NCI-H226 (cell line): ENCODE data around the gene NTRK2.

Source experiments
- DNase-seq: peaks from one replicate; pipeline ENCODE4 v3.0.0-alpha.2; 2015

NTRK2 gene

DNA sequence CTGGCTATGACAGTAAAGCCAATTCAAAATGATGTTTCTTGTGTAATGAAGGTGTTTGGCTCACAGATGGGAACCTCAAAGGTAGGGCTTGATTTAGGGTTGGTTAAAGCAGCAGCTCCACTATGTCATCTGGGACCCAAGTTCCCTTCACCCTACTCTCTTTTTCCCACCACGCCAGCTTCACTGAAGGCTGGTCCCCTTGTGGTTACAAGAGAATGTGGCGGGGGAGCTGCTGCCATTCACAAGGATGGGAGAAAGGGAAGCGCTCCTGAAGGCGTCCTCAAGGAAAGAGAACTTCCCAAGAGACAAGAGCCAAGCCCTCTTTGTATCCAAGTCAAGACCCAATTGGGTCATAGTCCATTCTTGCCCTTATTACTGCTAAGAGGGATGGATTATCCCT is 72.7 kb downstream of the NTRK2 start:
- DNase-seq: no peak

DNA sequence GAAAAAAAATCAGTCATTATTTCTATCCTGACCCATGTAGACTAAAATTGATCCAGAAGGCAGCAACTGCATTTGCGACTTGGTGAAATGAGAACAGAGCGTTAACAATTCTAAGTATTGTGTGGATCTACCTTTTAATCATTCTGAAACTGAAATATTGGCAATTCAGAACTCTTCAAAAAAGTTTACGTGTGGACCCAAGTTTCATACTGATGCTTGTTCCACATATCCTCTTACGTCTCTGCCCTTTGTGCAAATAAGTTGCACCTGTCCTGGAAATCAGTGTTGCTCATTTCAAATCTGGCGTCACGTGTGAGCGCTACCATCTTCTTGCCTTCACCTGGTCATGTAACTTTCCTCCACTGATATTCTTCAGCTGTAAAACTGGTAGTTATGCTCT is 74.7 kb downstream of the NTRK2 start:
- no peak for DNase-seq

DNA sequence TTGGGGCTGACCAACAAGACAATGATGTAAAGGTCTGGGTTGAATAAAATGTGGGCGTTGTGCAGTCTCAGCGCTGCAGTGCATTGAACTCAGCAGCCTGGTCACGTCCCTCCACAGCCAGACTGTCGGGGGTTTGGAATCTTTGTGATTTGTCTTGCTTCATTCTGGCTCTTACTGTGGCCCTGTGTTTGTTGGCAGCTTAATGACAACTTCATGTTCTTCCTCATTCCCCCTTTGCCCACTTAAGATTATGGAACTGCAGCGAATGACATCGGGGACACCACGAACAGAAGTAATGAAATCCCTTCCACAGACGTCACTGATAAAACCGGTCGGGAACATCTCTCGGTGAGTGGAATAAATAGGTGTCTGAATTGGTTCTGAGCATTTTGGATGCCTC is 75.2 kb downstream of the NTRK2 start:
- no peak for DNase-seq

DNA sequence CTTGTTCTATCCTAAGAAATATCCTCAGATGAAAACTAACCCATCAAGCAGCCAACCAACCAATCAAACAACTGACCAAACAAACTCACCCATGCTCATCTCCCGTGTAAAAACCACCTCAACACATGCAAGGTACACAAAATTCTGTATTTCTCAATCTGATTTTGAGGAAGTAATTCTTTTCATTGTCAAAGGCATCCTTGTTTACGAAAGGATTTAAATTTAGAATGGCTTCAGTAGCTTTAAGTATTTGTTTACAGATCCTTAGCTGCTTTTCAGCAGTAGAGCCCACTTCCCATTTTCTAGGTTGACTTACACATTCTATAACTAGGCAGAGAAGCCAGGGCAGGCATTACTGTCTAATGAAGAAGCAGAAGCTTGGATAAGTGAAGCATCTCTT is 78.6 kb downstream of the NTRK2 start:
- no peak for DNase-seq

DNA sequence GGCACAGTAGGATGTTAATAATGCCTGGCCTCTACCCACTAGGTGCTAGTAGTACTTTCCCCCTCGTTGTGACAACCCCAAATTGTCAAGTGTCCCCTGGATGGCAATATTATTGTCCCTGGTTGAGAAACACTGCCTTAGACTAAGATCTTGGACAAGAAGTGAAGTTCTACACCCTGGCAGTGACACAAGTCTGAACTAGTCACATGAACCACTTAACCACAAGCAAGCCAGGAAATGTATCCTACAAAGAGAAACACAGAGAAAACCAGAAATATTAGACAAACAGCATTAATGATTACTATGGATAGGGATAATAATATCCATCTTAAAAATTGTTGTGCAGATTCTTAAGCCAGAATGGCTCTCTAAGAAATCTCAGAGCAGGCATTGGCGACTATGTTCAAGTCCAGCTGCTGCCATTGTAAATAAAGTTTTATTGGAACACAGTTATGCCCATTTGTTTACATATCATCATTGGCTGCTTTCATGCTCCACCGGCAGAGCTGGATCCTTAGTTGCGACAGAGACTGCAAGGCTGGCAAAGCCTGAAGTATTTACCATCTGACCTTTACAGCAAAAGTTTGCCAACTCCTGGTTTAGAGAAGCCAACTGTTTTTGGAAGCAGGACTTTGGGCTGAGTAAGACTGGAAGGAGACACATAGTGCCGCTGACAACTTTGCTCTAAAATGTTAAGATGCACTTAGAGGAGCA is 80.8 kb downstream of the NTRK2 start:
- DNase-seq: no peak

DNA sequence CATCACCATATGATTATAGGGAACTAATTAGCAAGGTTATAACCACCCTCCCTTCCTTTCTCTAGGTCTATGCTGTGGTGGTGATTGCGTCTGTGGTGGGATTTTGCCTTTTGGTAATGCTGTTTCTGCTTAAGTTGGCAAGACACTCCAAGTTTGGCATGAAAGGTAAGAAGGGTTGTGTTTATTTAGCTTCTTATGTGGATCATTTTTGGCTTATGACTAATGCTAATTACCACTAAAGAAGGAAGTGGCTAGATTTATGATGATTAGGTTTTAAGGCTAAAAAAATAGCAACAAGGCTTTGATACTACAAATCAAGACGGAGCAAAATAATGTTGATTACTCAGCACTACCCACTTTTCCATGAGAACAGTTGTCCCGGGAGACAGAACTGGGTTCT is 82.4 kb downstream of the NTRK2 start:
- DNase-seq: no peak

DNA sequence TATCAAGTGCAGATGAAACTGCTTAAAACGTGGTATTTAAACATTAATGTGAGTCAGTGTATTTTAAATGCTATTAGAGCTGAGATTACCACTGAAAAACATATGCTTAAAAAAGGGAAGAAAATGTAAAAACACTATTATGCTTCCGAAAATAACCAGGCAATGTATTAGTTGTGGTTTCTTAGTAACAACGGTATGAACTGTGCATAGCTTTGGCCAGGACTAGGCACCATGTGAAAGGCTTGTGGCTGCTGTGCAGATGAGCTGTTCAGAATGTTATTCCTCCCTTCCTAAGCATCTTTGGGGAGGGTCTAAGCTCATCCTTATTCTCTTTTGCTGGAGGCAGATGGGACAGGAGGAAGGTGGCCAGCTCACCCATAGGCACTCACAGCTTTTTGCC is 84.9 kb downstream of the NTRK2 start:
- DNase-seq: no peak

DNA sequence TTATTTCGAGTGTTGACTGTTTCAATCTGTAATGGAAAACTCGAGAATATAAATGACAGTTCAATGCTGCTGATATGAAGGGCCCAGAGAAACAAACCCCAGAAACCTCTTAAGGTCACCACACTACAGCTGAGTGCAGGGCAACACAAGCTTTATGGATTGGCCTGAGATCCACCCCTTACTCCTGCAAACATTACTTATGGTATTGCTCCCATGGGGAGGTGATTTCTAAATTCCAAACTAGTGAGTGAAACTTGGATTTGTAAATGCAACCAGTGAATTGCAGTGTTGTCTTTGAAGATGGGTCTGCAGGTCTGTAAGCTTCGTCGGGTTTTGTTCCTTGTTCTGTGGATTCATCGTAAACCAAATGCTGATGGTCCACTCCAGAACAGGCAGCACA is 85.4 kb downstream of the NTRK2 start:
- no peak for DNase-seq

DNA sequence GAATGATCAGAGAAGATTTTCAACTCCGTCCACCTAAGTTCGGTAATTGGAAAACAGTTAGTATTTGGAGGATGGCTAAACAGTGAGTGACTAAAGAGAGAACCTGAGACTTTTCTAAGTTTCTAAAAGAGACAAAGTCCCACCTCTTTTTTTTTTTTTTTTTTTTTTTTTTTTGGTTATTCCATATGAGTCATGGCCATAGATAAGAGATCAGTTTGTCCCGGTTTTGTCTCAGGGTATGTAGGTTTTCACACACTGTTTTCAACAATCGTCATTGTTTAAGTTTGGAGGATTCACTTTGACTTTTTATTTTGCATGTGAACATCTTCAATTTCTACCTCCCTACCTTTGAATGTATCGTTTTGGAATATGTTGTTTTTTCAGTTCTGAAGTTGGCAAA is 85.9 kb downstream of the NTRK2 start:
- no peak for DNase-seq

DNA sequence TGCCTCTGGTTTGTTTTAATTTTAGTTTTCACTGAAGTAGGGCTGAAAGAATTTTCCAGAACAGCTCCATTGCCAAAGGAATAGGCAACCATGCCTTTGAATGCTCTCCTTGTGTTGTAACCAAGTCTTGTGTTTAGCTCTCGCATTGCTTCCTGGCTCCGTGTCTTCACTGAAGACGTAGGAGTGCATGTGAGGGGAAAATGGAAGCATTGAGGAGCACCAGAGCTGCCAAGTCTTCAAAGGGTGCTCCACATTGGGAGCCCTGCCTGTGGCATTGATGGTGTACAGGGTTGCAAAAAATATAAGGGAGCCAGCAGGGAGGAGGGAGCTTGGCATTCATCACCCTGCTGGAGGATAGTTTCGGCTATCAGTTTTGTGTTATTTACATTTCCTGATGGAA is 86.6 kb downstream of the NTRK2 start:
- no peak for DNase-seq

DNA sequence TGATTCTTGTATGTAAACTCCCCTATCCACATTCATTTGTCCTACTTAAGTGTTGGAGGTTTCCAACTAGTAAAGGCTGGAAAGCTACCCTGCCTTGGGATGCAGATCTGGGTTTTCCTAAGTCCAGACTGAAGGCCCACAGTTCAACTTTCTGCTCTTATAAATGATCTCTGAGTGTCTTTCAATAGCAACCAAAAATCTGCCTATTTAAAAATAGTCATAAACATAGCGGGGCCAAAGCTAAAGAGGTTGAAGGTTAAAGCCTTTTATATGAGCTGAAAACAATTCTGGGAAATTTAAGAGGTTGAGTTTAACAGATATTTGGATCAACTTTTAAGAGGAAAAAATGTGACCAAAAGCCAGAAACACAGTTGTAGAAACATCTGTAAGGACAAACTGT is 87.2 kb downstream of the NTRK2 start:
- no peak for DNase-seq

DNA sequence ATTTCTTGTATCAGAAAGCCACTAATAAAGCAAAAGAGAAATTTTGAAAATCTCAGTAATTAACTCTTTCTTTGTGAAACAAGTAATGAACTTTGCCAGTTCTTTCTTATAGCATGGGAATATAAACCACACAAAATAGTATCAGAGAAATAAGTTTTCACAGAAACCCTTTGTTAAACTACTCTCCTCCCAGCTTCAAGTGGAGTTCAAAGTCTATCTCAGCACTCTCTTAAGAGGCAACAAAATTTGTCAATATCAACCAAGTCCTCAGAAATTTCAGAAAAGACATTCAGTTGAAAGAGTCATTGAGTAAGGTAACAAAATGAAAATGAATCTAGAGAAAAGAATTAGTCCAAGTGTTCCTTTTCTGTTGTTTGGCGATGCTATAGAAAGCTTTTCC is 89.3 kb downstream of the NTRK2 start:
- no peak for DNase-seq

DNA sequence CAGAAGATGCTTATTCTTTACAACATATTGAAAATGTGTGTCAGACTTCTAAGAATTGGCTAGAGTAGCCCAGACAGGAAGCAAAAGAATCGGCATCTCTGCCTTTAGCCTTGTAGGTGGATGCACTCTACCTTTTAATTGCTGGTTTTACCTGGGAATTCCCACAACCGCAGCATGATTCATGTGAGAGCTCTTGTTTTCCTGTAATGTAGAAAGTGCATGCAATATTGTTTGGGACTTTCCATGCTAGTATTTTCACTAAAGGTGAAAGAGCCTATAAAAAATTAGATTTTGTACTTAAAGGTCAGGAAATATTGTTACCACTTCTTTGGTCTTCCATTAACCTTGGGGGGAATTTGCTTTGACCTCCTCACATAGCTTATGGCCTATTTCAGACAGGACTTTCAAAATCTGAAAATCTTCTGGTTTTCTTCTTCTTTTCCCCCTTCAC is 89.8 kb downstream of the NTRK2 start:
- DNase-seq: no peak

DNA sequence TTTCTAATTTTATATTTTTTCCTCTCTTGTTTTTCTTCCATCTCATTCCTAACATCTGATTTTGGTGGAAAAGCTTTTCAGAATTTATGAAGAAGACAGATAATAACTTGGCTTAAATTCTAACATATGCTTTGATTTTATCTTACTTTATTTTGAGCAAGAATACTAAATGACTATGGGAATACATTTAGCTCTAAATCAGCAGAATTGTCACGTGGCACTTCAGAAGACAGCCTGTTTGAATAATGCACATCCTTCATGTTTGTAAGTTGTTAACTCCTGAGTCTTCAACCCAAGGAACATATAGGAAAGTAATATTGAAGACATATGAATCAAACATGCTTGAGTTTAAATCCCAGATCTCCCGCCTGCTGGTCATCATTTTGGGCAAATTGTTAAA is 90.3 kb downstream of the NTRK2 start:
- no peak for DNase-seq

DNA sequence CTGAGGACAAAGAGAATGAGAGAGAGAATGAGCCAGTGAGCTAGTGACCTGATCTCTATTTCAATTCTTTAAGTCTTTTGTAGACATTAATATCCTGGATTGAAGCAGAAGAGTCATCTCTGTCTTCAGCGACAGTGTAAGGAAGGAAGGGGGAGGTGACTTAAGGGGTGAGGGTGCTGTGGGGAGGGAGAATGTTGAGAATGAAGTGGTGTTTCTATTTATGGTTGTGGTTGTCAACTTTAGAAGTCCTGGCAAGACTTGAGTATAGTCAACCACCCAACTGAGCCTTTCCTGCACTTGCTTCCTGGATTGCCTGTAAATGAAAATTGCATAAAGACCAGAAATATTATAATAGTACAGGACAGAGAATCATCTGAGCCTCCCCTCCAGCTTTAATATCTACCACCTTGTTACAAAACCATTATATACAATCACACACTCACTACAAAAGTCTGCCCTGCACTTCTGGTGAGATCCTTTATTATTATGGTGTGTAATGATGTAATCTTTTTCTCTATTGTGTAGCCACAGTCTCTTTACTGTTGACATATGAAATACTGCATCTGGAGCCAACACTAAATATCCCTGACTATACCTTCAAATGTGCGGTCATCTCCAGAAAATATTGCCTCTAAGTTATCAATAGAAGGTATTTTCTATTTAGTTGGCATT is 91.7 kb downstream of the NTRK2 start:
- no peak for DNase-seq

DNA sequence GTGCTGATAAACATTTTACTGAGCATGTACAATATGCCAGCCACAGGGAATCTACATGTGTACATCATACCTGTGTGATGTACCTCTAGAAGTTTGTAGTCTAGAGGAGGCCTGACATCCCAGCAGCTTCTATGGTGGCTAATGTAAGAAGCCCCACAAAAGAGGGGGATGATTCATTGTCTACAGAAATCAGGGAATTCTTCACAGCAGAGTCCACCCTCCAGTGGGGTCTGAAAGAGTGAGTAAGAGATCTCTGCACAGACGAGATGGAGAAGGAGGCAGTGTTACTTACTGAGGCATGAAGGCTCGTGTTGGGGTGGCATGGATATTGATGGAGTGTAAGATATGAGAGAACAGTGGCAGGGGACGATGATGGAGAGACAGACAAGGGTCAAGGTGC is 103.0 kb downstream of the NTRK2 start:
- DNase-seq: no peak

DNA sequence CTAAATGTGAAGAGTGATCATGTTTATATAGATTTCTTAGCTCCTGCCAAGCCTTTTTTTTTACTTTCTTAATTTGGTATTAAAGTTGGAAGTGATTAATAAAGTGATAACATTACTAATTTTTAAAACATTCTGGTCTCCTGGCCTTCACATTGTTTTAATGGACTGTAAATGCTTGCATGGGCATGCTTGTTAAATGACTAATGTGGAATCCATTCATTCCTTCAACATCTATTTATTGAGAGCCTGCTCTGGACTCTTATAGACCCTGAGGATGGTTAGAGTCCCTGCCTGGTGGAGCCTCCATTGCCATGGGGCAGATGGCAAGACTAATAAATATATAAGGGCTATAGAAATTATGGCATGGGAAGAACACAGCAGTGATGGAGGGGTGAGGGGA is 103.5 kb downstream of the NTRK2 start:
- no peak for DNase-seq

DNA sequence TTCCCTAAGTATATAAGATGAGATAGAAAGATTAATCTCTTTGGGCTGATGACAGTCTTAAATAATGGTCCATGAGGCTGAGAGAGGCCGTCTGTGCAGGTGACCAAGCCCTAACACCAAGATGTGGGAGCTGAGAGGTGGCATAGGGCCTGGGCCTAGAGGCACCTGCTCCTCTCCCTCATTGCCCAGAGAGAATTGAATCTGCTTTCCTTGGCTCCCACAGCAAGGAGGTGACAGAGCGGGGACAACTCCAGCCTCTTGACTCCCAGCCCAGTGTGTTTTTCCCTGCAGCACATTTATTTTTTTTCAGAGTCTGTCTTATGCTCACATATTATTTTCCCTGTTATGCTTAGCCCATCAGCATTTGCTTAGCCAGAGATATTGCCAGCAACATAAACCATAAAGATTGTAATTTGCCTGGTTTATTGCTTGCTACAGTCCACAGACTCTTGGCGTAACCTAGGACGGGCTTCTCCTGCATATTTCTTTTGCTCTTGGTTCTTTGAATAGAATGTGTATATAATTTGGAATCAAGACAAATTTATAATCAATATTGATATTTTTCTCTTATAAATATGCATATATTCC is 105.6 kb downstream of the NTRK2 start:
- DNase-seq: no peak

DNA sequence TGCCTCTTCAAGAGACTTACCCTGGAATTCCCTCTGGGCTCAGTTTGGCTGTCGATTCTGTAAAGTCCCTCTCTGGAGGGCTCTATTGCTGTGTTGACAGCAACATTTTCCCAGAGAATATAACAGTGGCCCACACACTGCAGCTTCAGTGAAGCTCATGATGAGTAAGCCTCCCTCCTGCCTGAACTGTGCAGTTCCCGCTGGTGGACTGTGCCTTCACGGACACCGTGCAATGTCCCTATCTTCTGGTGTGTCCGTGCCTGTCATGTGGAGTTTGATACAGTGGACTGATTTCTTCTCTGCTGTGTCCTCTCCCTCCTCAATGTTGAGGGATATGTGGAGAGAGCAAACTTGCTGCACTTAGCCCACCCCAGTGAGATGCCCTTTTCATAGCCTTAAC is 109.0 kb downstream of the NTRK2 start:
- no peak for DNase-seq

DNA sequence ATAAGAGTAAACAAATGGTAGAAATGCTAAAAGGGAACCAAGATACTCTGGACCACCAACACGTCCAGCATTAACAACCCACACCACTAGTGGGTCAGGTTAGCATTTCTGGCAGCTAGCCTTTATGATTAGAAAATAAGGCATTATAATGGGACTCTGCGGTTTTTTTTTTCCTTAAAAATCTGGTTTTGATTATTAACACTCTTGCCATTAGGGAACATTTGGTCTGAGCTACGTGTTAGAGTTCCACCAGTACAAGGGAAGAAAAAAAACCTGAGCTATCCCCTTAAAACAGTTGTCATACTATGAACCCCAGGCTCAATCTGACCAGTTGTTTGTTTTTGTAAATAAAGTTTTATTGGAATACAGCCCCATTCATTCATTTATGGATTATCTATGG is 110.4 kb downstream of the NTRK2 start:
- no peak for DNase-seq

DNA sequence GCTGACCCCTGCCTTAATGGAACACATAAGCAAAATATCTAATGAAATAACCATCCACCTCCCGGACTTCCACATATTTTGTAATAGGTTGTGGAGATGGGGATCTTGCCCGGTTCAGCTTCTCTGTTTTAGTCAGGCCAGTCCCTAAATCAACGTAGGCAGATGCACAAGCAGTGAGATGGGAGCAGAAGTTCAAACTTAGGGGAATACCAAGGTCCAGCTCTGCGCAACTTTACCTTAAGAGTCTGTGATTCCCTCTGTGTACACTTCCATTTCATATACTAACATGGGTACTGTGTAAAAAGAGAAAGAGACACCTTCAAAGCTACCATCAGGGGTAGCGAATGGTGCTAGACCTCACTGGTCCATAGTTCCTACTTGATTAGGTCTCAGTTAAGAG is 110.9 kb downstream of the NTRK2 start:
- DNase-seq: no peak

DNA sequence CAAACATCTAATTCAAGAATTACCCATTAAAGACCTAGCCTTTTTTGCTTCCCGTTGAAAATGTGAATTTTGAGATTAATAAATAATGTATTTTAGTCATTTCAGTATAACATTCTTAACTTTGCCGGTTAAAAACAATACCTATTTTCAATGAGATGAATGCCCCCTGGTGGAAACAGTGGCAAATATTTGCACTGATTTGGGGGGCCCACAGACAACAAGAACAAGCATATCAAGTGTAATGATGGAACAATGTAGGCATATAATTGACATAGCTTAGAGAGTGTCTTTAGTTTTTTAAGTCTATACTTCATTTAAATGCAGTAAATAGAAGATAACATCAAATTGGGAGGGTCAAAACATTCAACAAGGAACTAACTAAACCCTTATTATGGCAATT is 111.9 kb downstream of the NTRK2 start:
- DNase-seq: no peak

DNA sequence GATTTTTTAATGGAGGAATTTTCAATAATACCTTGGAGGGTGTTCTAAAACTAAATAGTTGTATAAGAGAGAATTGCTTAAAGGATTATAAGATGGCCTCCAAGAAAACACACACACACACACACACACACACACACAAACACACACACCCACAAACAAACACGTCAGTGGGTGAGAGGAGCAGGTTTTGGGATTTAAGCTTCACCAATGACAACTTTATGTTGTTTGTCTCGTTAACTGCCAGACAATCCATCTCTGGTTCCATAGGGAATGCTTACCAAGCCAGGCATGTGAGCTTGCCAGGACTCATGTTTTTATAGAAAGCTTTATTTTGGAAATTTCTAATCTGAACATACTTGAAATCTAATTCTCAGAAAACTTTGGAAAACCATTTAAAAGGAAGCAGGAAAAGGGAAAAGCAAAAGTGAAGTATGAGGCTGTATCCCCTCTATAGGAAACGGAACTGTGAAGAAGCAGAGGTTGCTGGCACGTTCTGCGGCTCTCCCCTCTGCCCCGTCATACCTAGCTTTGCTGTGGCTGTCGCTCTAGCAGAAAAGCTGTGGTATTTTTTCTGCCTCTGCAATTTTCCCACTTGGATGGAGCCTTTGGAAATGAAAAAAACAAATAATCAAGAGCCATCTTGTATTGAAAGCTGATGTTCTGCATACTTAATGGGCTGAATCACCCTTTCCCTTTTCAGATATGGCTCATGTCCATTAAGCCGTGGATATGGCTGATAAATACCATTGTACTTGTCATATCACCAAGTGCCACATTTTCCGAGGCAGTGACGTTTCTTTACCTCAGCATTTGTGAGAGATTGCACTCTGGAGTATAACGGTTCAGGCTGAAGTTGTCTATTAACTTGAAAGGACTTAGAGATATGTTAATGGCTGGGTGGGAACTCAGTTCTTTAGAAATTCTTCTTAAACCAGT is 112.7 kb downstream of the NTRK2 start:
- DNase-seq: no peak
